SK-N-SH (cell line): Measurements from ENCODE around the gene PSMB4. TPM values are rescaled to one million over a fixed set of nuclear protein-coding genes. Genes with fewer than 3 reads are reported as not detected.

Source experiments
- CTCF ChIA-PET: fragments of 300-600, 350-600 bp; formaldehyde crosslinking; extraction: SDS; loops from one replicate; lab custom pipeline; 2021; lab: Yijun Ruan, JAX
- POLR2A ChIA-PET: fragments of 350-600 bp; sonication (Branson Sonifier 250); formaldehyde crosslinking; extraction: SDS; loops from one replicate; lab custom pipeline; 2020; ENCODE audit warnings: antibody characterized with exemption, inconsistent platforms; lab: Yijun Ruan, JAX
- DNase-seq: peaks from one replicate; pipeline ENCODE4 v3.0.0; 2012
- H2AFZ ChIP-seq: fragments of 200-600 bp; sonication (generic); 2 replicates; pipeline ENCODE4 v1.8.1; 2016; ENCODE audit warnings: antibody characterized with exemption, mild to moderate bottlenecking, low read depth
- H3F3A ChIP-seq: fragments of 200-600 bp; sonication (generic); replicated peaks from 2 replicates; pipeline ENCODE3; 2016; ENCODE audit warnings: antibody characterized with exemption, mild to moderate bottlenecking; ENCODE audit not compliant: insufficient read depth
- H3K27ac ChIP-seq, 2 experiments: fragments of 200-500 bp in 1 of 2; fragments of 200-600 bp in 1 of 2; sonication (Bioruptor generic) in 1 of 2; sonication (generic), shearing (Covaris generic) in 1 of 2; 2 replicates each; pipeline versions ENCODE4 v1.5.1 to v1.6.1; 2014 to 2016; ENCODE audit warnings: low read depth in 2 of 2, inconsistent platforms in 1 of 2, low read length in 1 of 2, mild to moderate bottlenecking in 1 of 2, mixed read lengths in 1 of 2
- H3K27me3 ChIP-seq: fragments of 200-600 bp; sonication (generic), shearing (Covaris generic); 2 replicates; pipeline ENCODE4 v1.6.1; 2016; ENCODE audit warnings: mixed run types; ENCODE audit not compliant: insufficient read depth
- H3K36me3 ChIP-seq, 2 experiments: fragments of 200-500 bp in 1 of 2; fragments of 200-600 bp in 1 of 2; sonication (Bioruptor generic) in 1 of 2; sonication (generic) in 1 of 2; replicated peaks in 1 of 2; 2 replicates each; pipeline versions ENCODE3 to v1.5.1; 2014 to 2016; ENCODE audit warnings: low read length in 1 of 2, mild to moderate bottlenecking in 1 of 2; ENCODE audit not compliant: insufficient read depth in 2 of 2, control insufficient read depth in 1 of 2
- H3K4me1 ChIP-seq, 2 experiments: fragments of 200-500 bp in 1 of 2; fragments of 200-600 bp in 1 of 2; sonication (Bioruptor generic) in 1 of 2; sonication (generic), shearing (Covaris generic) in 1 of 2; 2 replicates each; pipeline versions ENCODE4 v1.5.1 to v1.6.1; 2014 to 2016; ENCODE audit warnings: low read depth in 1 of 2, low read length in 1 of 2, mixed run types in 1 of 2; ENCODE audit not compliant: insufficient read depth in 2 of 2, control insufficient read depth in 1 of 2
- H3K4me2 ChIP-seq: fragments of 200-600 bp; sonication (generic), shearing (Covaris generic); 2 replicates; pipeline ENCODE4 v1.6.1; 2017; ENCODE audit warnings: mixed run types
- H3K4me3 ChIP-seq, 2 experiments: fragments of 200-500 bp in 1 of 2; fragments of 200-600 bp in 1 of 2; sonication (Bioruptor generic) in 1 of 2; sonication (generic), shearing (Covaris generic) in 1 of 2; 2 replicates each; pipeline versions ENCODE4 v1.5.1 to v1.8.1; 2014 to 2016; ENCODE audit warnings: low read depth in 2 of 2, inconsistent platforms in 1 of 2, low read length in 1 of 2, mild to moderate bottlenecking in 1 of 2, mixed read lengths in 1 of 2, moderate library complexity in 1 of 2
- H3K79me2 ChIP-seq: fragments of 200-600 bp; sonication (generic); 2 replicates; pipeline ENCODE4 v1.8.1; 2017; ENCODE audit warnings: mild to moderate bottlenecking; ENCODE audit not compliant: insufficient read depth
- H3K9ac ChIP-seq: fragments of 200-600 bp; sonication (generic); 2 replicates; pipeline ENCODE4 v1.6.1; 2017; ENCODE audit warnings: mixed run types
- H3K9me2 ChIP-seq: fragments of 200-600 bp; sonication (generic); 2 replicates; pipeline ENCODE4 v1.6.1; 2017; ENCODE audit warnings: mixed run types
- H3K9me3 ChIP-seq: fragments of 200-600 bp; sonication (generic); 2 replicates; pipeline ENCODE4 v1.6.1; 2017; ENCODE audit warnings: mixed run types, mild to moderate bottlenecking, moderate library complexity
- H4K20me1 ChIP-seq: fragments of 200-600 bp; sonication (generic); 2 replicates; pipeline ENCODE4 v1.6.1; 2017; ENCODE audit warnings: mild to moderate bottlenecking, mixed run types; ENCODE audit not compliant: insufficient read depth
- CTCF ChIP-seq: fragments of 200-600 bp; sonication (generic); IDR thresholded peaks from 2 replicates; pipeline ENCODE4 v1.6.1; 2017; ENCODE audit warnings: antibody characterized with exemption, mild to moderate bottlenecking, moderate library complexity
- ELF1 ChIP-seq: IDR thresholded peaks from 2 replicates; pipeline ENCODE4 v1.4.0; 2012
- EP300 ChIP-seq, 2 experiments: IDR thresholded peaks; 2 replicates each; pipeline versions ENCODE4 v1.4.0 to v1.6.1; 2012; ENCODE audit warnings: borderline replicate concordance in 1 of 2, low read depth in 1 of 2, low read length in 1 of 2
- EZH2phosphoT487 ChIP-seq: fragments of 200-600 bp; sonication (generic); IDR thresholded peaks from 2 replicates; pipeline ENCODE4 v1.6.1; 2017; ENCODE audit warnings: low read depth, mixed run types, mild to moderate bottlenecking, antibody characterized with exemption, moderate library complexity, borderline replicate concordance
- FOSL2 ChIP-seq: IDR thresholded peaks from 2 replicates; pipeline ENCODE4 v1.4.0; 2012; ENCODE audit warnings: low read depth, mild to moderate bottlenecking, moderate library complexity, borderline replicate concordance
- FOXM1 ChIP-seq: IDR thresholded peaks from 2 replicates; pipeline ENCODE4 v1.4.0; 2012; ENCODE audit warnings: low read depth, mild to moderate bottlenecking
- GABPA ChIP-seq: IDR thresholded peaks from 2 replicates; pipeline ENCODE4 v1.4.0; 2012; ENCODE audit warnings: low read depth, mild to moderate bottlenecking
- GATA2 ChIP-seq: sonication (generic); formaldehyde crosslinking; IDR thresholded peaks from 2 replicates; pipeline ENCODE4 v1.5.0; 2020; ENCODE audit warnings: mild to moderate bottlenecking, missing genetic modification reagents
- IRF3 ChIP-seq: fragments of 150-350 bp; IDR thresholded peaks from 2 replicates; pipeline ENCODE4 v1.6.1; 2016; ENCODE audit warnings: mild to moderate bottlenecking, low read depth, low read length
- MEF2A ChIP-seq: IDR thresholded peaks from 2 replicates; pipeline ENCODE4 v1.4.0; 2012; ENCODE audit warnings: low read depth, borderline replicate concordance
- MXI1 ChIP-seq: IDR thresholded peaks from 2 replicates; pipeline ENCODE4 v1.6.1; 2012; ENCODE audit warnings: mild to moderate bottlenecking, low read depth, low read length, improper control_type of control experiment
- RAD21 ChIP-seq: IDR thresholded peaks from 2 replicates; pipeline ENCODE4 v1.6.1; 2012; ENCODE audit warnings: mild to moderate bottlenecking, low read length
- RCOR1 ChIP-seq: fragments of 150-350 bp; IDR thresholded peaks from 2 replicates; pipeline ENCODE4 v1.6.1; 2017; ENCODE audit warnings: antibody characterized with exemption, low read length
- RFX5 ChIP-seq: IDR thresholded peaks from 2 replicates; pipeline ENCODE4 v1.6.1; 2012; ENCODE audit warnings: mild to moderate bottlenecking, improper control_type of control experiment, low read length
- RXRA ChIP-seq: IDR thresholded peaks from 2 replicates; pipeline ENCODE4 v1.4.0; 2012; ENCODE audit warnings: low read depth, mild to moderate bottlenecking, borderline replicate concordance
- SMC3 ChIP-seq: IDR thresholded peaks from 2 replicates; pipeline ENCODE4 v1.6.1; 2012; ENCODE audit warnings: low read depth, low read length, improper control_type of control experiment
- USF2 ChIP-seq: fragments of 150-350 bp; IDR thresholded peaks from 2 replicates; pipeline ENCODE4 v1.6.1; 2017; ENCODE audit warnings: antibody characterized with exemption, low read length, low read depth, borderline replicate concordance
- ZBTB33 ChIP-seq: IDR thresholded peaks from 2 replicates; pipeline ENCODE4 v1.4.0; 2012; ENCODE audit warnings: low read depth, borderline replicate concordance
- WGBS: methylation state at CpG from one replicate; pipeline ENCODE4 v1.1.6; 2017; ENCODE audit warnings: low lambda C conversion rate; 5-methylcytosine and 5-hydroxymethylcytosine counted together
- polyA plus RNA-seq, 3 experiments: library from polyadenylated mRNA; depleted of rRNA; stranded (reverse); fragments of >200 nt; gene quantifications; 2 replicates each; pipeline ENCODE4 v1.2.3, GENCODE V29; 2012

The PSMB4 gene
- polyA plus RNA-seq, 1 of the 3 experiments (the other 2 are of a cell fraction): 716 TPM

- H3K4me1 ChIP-seq: peaks cover 7 to 9% of the 10 kb centered on the region in 2 experiments; a peak in 3 of 4 replicates
- H4K20me1 ChIP-seq: peaks cover 69% of the 10 kb centered on the region
- CTCF ChIA-PET: interaction anchor here (0.8 to 2.2 kb wide), 17 partner anchors 8 to 290 kb away, joined by 3 to 7 read pairs (median 4); partner anchors contain the start of genes CELF3 and CGN
- TF ChIP-seq MXI1 (no peak), IRF3 (no peak), USF2 (no peak), CTCF (no peak), RAD21 (no peak), FOSL2 (no peak), EP300 (IDR thresholded peaks at IDR 0.05; ENCODE audit: borderline replicate concordance in 1 of 2, low read depth in 1 of 2, low read length in 1 of 2) (no peak), MEF2A (no peak), GABPA (no peak), RFX5 (no peak), GATA2 (CRISPR knock-in tag) (no peak), RXRA (no peak), FOXM1 (no peak), ZBTB33 (no peak), SMC3 (no peak), EZH2phosphoT487 (no peak), RCOR1 (no peak), ELF1 (no peak)
- 94% methylated on average over 4 of the region's 4 CpGs for WGBS
- H3K4me2 ChIP-seq: no peak overlapping the region
- peaks cover 98% of the 10 kb centered on the region for H3K79me2 ChIP-seq
- no peak overlapping the region for H2AFZ ChIP-seq
- H3F3A ChIP-seq: peaks cover 17% of the 10 kb centered on the region
- H3K27ac ChIP-seq: no peak overlapping the region; a peak in 3 of 4 replicates
- H3K4me3 ChIP-seq: no peak overlapping the region
- no peaks in the 10 kb centered on the region for H3K9me3 ChIP-seq
- H3K36me3 ChIP-seq: peaks cover 19 to 32% of the 10 kb centered on the region in 2 experiments
- no peak overlapping the region for H3K9ac ChIP-seq
- no peak for DNase-seq
- H3K9me2 ChIP-seq: no peaks in the 10 kb centered on the region
- H3K27me3 ChIP-seq: no peaks in the 10 kb centered on the region
- POLR2A ChIA-PET: no interaction called here
Observed at GRCh38 chr1:151444783-151445177, 45.4 kb downstream of the PSMB4 start.
